WTC11 (cell line): Measurements from ENCODE around the gene RHOJ.

ENCODE experiments used
- IRF1 ChIP-seq: sonication (generic); formaldehyde crosslinking; IDR thresholded peaks from 2 replicates; pipeline ENCODE4 v1.8.0; 2023; ENCODE audit warnings: missing genetic modification reagents
- KAT7 ChIP-seq: sonication (generic); formaldehyde crosslinking; IDR thresholded peaks from 2 replicates; pipeline ENCODE4 v1.8.1; 2023; ENCODE audit warnings: missing genetic modification reagents, mild to moderate bottlenecking, borderline replicate concordance
- NFYB ChIP-seq: sonication (generic); formaldehyde crosslinking; conservative IDR thresholded peaks from 2 replicates; pipeline ENCODE4 v1.8.0; 2022; ENCODE audit warnings: low read depth, missing genetic modification reagents
- ZBTB43 ChIP-seq: sonication (generic); formaldehyde crosslinking; IDR thresholded peaks from 2 replicates; pipeline ENCODE4 v1.8.1; 2023; ENCODE audit warnings: mild to moderate bottlenecking, missing genetic modification reagents
- TF ChIP-seq, protein P1 (sequence below): fragments of 200-600 bp; IDR thresholded peaks from 2 replicates; pipeline ENCODE4 v1.8.0; 2022; ENCODE audit warnings: antibody characterized with exemption

- TF ChIP-seq, protein P1, sequence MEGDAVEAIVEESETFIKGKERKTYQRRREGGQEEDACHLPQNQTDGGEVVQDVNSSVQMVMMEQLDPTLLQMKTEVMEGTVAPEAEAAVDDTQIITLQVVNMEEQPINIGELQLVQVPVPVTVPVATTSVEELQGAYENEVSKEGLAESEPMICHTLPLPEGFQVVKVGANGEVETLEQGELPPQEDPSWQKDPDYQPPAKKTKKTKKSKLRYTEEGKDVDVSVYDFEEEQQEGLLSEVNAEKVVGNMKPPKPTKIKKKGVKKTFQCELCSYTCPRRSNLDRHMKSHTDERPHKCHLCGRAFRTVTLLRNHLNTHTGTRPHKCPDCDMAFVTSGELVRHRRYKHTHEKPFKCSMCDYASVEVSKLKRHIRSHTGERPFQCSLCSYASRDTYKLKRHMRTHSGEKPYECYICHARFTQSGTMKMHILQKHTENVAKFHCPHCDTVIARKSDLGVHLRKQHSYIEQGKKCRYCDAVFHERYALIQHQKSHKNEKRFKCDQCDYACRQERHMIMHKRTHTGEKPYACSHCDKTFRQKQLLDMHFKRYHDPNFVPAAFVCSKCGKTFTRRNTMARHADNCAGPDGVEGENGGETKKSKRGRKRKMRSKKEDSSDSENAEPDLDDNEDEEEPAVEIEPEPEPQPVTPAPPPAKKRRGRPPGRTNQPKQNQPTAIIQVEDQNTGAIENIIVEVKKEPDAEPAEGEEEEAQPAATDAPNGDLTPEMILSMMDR: no peak
- TF ChIP-seq NFYB (CRISPR knock-in tag): no peak
- TF ChIP-seq KAT7 (CRISPR knock-in tag): no peak
- TF ChIP-seq IRF1 (CRISPR knock-in tag): no peak
- no peak for TF ChIP-seq ZBTB43 (CRISPR knock-in tag)
Observed at GRCh38 chr14:63326840-63327239, 122.6 kb downstream of the RHOJ start.
